T1000 (cell line): ENCODE measurements around the gene RAB14.

Experiments used
- DNase-seq: peaks from one replicate; lab custom pipeline; 2025; ENCODE audit warnings: mixed read lengths; lab: John Stamatoyannopoulos, UW

The RAB14 gene

GRCh38 chr9:121219530-121219929, 17.9 kb upstream of the RAB14 start:
- DNase-seq, result no peak

GRCh38 chr9:121218357-121219027, 16.8 kb upstream of the RAB14 start:
- DNase-seq, result no peak

DNA sequence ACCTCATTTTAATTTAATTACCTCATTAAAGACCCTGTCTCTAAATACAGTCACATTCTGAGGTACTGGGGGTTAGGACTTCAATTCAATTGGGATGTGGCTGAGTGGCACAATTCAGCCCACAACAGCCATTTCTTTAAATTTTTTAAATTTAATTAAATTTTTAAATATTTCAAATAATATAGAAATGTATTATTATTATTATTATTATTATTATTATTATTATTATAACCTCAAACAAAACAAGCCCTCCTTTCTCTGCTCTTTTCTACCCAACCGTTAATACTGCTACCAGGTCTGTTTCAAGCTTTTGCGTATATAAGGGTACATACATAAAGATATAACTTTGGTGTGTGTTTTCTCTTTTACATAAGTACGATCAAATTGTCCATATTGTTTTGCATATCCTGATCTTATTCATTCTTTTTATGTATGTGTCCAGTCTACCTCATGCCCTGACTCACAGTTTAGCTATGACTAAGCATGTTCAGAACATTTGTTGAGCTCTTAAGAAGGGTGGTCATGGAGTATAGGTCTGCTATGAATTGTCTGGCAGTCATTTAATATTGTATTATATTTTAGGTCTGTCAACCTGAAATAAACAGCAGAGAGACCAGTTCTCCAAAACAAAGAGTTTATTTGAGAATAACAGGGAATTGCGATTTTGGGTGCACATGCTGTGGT, 16.1 kb upstream of the RAB14 start:
- DNase-seq, result no peak

DNA sequence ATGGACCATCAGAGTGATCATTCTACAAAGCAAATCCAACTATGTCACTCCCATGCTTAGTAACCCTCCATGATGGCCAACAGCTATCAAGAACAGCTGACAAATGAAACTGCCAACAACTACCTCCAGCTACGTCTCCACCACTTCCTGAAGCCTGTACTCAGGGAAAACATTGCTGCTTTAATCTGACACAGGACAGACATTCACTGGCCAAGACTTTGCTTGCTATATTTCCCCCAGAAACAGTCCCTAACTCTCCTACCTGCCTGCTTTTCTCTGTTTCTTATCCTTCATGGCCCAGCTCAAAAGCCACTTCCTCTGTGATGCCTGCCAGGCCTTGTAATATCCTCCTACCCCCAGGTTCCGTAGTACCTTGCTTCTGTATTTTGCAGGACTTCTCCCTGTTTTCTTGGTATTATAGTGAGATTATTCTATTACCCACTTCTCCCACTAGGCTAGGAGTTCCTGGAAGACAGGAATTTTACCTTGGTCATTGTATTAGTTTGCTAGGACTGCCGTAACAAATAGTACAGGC, 14.7 kb upstream of the RAB14 start:
- no peak for DNase-seq

- no peak for DNase-seq
Measured at GRCh38 chr9:121214005-121214404, 12.3 kb upstream of the RAB14 start.

- DNase-seq, result peak; percentile 70
Measured at GRCh38 chr9:121213136-121213806, 11.6 kb upstream of the RAB14 start.

GRCh38 chr9:121210536-121210935, 8.9 kb upstream of the RAB14 start:
- DNase-seq, result no peak

DNA sequence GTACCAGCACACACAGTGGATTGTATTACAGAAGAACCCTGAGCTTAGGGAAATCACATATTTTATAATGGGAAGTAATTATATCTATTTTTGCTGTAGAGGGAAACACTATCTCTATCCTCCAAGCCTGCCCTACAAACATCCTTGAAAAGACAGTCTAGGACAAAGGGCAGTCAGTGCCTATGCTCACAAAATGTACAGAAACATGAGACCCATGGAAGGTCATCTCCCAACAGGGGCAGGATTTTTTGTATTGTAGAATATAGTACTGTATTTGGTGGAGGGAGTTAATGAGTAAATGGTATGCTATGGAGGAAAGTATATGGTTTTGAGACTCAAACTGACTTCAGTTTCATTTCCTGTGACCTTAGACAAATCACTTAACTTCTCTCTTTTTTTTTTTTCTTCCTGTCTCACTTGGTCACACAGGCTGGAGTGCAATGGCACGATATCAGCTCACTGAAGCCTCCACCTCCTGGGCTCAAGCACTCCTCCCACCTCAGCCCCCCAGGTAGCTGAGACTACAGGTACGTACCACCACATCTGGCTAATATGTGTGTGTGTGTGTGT, 5.8 kb upstream of the RAB14 start:
- no peak for DNase-seq

DNA sequence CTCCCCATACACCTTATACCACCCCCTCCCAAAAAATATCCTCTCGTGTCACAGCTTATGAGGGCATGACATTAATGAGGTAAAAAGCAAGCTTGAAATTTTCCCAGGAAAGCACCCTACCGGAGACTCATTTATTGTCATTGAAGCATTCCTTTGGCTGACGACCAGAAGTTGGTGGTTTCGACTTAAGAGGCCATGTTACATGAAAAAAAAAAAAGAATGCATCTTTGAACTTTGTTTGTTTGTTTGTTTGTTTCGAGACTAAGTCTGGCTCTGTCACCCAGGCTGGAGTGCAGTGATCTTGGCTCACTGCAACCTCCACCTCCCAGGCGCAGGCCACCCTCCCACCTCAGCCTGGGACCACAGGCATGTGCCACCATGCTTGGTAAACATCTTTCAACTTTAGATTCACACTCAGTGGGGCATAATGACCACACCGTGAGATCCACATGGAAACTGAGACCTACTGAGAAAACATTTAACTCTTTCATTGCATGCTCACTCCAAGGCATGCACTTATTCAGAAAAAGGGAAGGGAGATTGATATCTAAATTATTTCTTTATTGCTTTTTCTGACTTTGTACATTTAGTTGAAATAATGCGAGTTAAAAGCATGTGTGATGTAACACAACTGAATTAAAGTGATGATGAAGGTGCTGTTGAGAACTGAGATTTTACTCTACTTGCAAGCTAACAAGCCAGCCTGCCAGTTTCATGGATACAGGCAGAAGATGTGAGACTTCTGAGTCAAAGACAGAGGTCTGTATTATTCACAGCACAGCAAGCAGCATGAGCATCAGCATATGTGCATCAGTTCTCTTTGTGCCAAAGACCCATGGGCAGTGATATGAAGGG, 5.1 kb upstream of the RAB14 start:
- no peak for DNase-seq

- no peak for DNase-seq
Measured at GRCh38 chr9:121204611-121205010, 2.9 kb upstream of the RAB14 start.

DNA sequence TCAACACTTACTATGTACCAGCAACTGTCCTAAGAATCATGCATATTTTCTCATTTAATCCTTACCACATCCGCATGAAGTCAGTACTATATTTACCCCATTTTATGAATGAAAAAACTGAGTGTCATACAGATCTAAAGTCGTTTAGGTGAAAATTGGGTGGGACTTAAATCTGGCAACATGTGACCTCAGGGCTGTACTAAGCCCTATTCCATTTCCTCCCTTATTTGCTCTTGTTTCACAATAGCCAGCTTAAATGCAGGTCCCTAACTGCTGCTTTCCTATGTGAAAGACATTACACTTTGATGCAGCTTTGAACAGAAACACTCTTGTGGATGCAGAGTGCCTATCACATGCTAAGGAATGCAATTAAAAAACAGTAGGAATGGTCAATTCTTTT, 2.5 kb upstream of the RAB14 start:
- no peak for DNase-seq

DNA sequence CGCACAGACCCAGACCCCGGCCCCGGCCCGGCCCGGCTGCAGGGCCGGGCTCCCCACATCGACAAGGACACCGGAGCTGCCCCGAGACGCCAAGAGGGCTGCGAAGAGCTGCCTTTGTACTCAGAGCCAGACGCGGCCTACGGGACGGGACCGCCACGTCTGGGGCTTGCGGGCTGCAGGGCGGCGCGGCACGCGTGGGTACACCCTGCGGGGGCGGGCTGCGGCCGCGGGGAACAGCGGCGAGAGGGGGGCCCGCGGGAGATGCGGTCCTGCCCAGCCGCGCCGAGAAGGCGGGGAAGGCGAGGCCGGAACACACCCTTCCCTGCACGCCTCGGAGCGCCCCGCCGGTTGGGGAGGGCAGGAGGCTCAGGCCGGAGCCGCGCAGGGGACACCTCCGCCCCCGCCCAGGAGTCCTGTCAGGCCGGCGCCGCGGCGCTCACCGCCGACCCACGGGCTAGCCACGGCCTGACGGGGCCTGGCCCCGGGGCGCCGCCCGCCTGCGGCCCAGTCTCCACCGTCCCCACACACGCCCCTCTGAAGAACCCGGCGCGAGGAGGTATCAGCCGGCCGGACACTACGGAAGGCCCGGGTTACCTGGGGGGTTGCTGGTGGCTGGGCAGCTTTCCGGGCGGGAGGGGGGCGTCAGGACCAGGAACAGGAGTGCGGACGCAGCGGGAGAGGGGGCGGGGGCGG, 478 bp downstream of the RAB14 start:
- DNase-seq, result no peak

DNA sequence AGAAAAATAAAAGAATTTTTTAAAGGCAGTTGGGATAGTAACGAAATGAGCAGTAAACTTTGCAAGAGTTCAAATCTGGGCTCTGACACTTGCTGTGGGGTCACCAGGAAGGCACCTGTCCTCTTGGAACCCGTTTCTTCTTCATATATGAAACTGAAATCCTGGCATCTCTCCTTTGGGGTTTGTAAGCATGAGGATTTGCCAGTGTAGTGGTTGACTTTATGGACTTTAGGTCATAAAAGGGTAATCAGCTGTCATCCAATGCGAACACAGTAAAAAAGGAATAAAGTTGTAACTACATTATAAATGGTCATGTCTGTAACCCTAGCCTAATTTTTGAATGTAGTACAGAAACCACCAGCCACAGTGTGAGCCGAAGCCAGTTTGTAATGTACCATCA, 1.3 kb downstream of the RAB14 start:
- DNase-seq, result no peak

- DNase-seq, result no peak
Measured at GRCh38 chr9:121199921-121200320, 1.7 kb downstream of the RAB14 start.

GRCh38 chr9:121198512-121199042, 3.1 kb downstream of the RAB14 start:
- DNase-seq, result no peak

DNA sequence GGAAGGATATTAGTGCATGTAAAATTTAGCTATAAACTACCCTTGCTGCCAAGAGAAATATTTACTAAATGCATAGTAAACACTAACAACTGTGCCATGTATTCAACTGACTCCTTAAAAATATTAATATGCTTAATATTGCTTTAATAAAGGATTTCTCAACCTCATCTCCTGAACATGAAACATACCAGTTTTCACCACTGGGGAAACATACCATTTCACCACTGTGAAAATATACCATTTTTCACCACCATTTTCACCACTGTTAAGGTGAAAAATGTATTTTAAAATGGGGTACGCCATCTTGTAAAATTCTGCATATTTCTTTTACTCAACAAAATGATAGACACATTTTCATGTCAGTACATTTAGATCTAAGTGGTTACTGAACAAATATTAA, 4.5 kb downstream of the RAB14 start:
- no peak for DNase-seq

- no peak for DNase-seq
Measured at GRCh38 chr9:121196389-121196788, 5.3 kb downstream of the RAB14 start.

DNA sequence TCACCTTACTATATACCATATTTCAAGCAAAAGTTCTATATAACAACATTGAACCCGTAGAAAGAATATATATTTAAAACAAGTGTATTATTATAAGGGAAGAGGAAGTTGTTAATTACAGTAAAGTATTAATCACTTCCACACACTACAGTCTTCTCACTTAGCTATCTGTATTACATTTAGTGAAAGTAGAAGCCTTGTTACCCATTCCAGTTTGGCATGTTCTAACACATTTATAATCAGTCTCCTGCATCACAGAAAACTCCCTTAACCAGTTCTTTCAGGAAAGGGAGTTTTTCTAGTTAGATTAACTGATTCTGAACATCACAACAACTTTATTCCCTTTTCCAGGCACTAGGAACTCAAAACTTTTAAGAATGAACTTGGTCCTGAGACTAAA, 6.9 kb downstream of the RAB14 start:
- no peak for DNase-seq

GRCh38 chr9:121192959-121193640, 8.6 kb downstream of the RAB14 start:
- no peak for DNase-seq

GRCh38 chr9:121192518-121192917, 9.2 kb downstream of the RAB14 start:
- no peak for DNase-seq
